Thyroid gland (tissue), 4 donors: ENCODE results near the gene RILPL1.

Experiments
- POLR2A ChIP-seq, 2 donors: fragments of 450-650 bp; IDR thresholded peaks; one replicate each; pipeline ENCODE4 v1.6.1; 2017; ENCODE audit warnings: antibody characterized with exemption in 2 of 2, mild to moderate bottlenecking in 2 of 2, moderate library complexity in 1 of 2
- TF ChIP-seq, protein P1 (sequence below), 6 experiments: fragments of 200-600 bp in 3 of 6; fragments of 450-650 bp in 3 of 6; sonication (generic) in 3 of 6; IDR thresholded peaks; one replicate each; pipeline ENCODE4 v1.5.1; 2016 to 2019; ENCODE audit warnings: antibody characterized with exemption in 6 of 6, mild to moderate bottlenecking in 2 of 6, inconsistent platforms in 1 of 6, moderate library complexity in 1 of 6

DNA sequence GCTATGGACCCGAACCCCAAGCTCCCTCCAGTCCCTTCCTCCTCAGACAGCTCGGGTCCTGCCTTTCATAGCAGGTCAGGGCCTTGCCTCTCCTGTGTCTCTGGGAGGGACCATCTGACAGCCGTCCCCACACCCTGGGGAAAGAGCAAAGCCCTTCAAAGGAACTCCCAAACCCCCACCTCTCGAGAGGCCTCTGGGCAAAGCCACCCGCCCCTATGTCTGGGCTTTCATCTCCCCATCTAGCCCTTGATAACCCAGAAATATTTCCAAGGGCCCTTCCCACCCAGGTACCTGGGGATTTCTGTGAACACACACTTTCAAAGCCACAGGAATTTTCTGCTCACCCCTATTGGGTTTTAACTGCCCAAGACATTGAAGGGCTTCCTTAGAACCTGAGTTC is 43.4 kb downstream of the RILPL1 start:
- TF ChIP-seq, protein P1, sequence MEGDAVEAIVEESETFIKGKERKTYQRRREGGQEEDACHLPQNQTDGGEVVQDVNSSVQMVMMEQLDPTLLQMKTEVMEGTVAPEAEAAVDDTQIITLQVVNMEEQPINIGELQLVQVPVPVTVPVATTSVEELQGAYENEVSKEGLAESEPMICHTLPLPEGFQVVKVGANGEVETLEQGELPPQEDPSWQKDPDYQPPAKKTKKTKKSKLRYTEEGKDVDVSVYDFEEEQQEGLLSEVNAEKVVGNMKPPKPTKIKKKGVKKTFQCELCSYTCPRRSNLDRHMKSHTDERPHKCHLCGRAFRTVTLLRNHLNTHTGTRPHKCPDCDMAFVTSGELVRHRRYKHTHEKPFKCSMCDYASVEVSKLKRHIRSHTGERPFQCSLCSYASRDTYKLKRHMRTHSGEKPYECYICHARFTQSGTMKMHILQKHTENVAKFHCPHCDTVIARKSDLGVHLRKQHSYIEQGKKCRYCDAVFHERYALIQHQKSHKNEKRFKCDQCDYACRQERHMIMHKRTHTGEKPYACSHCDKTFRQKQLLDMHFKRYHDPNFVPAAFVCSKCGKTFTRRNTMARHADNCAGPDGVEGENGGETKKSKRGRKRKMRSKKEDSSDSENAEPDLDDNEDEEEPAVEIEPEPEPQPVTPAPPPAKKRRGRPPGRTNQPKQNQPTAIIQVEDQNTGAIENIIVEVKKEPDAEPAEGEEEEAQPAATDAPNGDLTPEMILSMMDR (IDR thresholded peaks at IDR 0.05), result no peak
- TF ChIP-seq POLR2A (IDR thresholded peaks at IDR 0.05), result no peak
